Jurkat, Clone E6-1 (cell line): Measurements from ENCODE around the gene TRAPPC3L.
A peak's percentile ranks its signal among the peaks of the same experiment; 100 is the strongest.

Source experiments
- DNase-seq: peaks from one replicate; pipeline ENCODE4 v3.0.0-alpha.2; 2011; ENCODE audit warnings: low read depth, low spot score
- H3K4me3 ChIP-seq: 2 replicates; pipeline ENCODE4 v1.5.1; 2011; ENCODE audit warnings: mild to moderate bottlenecking, low read length, control low read depth, moderate library complexity

The TRAPPC3L gene

GRCh38 chr6:116482780-116483179 is 62.7 kb downstream of the TRAPPC3L start:
- no peak overlapping the region for H3K4me3 ChIP-seq
- no peak for DNase-seq

DNA sequence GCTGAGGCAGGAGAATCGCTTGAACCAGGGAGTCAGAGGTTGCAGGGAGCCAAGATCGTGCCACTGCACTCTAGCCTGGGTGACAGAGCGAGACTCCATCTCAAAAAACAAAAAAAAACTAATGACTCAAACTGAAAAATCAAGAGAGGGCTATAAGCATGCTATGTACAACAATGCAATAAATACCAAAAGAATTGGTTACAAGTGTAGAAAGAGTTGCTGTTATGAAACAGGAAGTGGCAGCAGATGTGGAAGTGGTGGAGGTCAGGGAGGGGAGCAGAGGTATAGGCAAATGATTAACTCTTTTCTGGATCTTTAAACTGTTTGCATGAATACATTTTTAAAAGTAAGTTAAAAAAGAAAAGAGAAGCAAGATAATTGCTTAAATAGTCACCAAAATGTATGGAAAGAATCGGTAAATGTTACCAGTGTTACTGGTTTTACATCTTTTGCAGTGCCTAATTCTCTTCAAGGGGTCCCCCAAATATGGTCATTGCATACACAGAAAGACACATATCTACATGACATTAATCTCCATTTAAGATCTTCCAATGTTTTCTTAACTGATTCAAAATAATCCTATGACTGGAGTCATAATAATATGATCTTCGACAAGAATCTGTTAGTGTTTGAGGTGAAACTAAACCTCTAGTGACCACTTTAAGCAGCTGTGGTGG is 69.3 kb downstream of the TRAPPC3L start:
- no peak overlapping the region for H3K4me3 ChIP-seq
- peak; percentile 60 for DNase-seq

DNA sequence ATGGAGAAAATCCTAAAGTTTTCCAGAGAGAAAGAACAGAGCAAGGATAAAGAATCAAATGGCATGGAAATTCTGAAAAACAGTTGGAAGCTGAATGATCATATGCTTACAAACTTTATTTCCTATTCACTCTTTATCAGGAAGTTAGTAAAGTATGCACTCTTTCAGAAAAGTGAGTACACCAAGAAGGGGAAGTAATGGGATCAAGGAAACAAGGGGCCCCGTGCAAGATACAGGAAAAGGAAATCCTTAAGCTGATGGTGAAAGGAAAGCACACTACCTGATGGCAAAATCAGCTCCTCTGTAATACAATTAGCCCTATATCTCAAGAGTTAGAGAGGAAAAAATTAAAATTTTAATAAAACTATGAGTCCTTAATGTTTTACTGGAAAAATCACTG is 70.3 kb downstream of the TRAPPC3L start:
- H3K4me3 ChIP-seq = no peak overlapping the region
- DNase-seq = no peak

- no peak overlapping the region for H3K4me3 ChIP-seq
- DNase-seq = no peak
These were observed 72.8 kb downstream of the TRAPPC3L start for GRCh38 chr6:116472706-116473105.

DNA sequence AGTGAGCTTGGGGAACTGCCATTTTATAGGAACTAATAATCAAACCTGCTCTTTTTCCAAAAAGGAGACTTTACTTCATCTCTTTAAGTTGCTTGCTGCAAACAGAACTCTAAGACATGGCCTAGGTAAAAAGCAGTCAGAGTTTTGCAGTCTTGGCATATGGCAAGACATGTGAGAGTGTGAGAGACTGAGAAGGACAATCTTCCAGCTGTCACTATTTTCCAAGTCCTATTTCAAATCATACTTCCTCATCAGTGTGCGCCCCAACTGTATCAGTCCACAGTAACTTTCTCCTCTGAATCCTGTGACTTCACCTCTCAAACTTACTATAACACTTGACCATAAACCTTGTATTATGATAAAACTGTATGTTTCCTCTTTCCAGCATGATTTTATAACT is 74.0 kb downstream of the TRAPPC3L start:
- no peak for DNase-seq
- no peak overlapping the region for H3K4me3 ChIP-seq

DNA sequence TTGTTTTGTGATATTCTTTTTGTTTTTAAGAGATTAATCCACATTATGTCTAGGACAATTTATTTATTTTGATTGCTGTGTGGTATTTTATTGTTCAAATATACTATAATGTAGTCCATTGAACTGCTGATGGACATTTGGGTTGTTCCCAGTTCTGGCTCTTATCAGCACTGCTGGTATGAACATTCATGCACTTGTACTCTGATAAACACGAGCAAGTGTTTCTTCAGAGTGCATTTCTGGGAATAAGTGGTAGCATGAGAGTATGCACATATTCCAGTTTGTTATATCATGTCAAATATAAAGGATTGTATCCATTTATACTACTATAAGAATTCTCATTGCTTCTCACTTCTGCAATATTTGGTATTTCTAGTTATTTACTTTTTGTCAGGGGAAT is 77.2 kb downstream of the TRAPPC3L start:
- DNase-seq = no peak
- H3K4me3 ChIP-seq = no peak overlapping the region

DNA sequence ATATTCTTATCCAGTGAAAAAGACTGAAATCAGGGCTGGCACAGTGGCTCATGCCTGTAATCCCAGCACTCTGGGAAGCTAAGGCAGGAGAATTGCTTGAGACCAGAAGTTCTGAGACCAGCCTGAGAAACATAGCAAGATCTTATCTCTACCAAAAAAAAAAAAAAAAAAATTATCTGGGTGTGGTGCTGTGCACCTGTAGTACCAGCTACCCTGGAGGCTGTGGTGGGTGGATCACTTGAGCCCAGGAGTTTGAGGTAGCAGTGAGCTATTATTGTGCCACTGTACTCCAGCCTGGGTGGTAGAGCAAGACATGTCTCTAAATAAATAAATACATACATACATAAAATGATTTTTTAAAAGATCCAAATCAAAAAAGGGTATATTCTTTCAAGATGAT is 78.0 kb downstream of the TRAPPC3L start:
- DNase-seq = no peak

DNA sequence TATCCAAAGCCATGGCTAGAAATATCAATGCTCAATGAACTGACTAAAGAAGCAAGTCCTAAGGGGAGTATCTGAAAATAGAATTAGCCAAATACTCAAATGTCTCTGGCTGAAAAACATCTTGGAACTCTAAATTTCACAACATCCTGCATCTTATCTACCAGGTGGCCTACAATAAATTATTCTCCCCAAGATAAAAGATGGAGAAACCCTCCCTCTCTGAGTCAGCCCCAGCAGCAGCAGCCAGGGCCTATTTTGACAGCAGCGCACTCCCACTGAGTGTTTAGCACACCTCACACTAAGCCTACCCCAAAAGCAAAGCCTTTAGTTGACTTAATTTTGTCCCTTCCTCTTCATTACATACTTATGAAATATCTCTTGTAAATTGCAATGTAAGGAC is 78.4 kb downstream of the TRAPPC3L start:
- no peak for DNase-seq
- H3K4me3 ChIP-seq = no peak overlapping the region

More for the DNA sequence above, 78.0 kb downstream of the TRAPPC3L start:
- H3K4me3 ChIP-seq = no peak overlapping the region

GRCh38 chr6:116465246-116465645 is 80.2 kb downstream of the TRAPPC3L start:
- DNase-seq = no peak
- H3K4me3 ChIP-seq = no peak overlapping the region

GRCh38 chr6:116463301-116463700 is 82.2 kb downstream of the TRAPPC3L start:
- H3K4me3 ChIP-seq = no peak overlapping the region
- DNase-seq = no peak

- DNase-seq = no peak
- H3K4me3 ChIP-seq = no peak overlapping the region
These were observed 83.3 kb downstream of the TRAPPC3L start for GRCh38 chr6:116461932-116462885.

DNA sequence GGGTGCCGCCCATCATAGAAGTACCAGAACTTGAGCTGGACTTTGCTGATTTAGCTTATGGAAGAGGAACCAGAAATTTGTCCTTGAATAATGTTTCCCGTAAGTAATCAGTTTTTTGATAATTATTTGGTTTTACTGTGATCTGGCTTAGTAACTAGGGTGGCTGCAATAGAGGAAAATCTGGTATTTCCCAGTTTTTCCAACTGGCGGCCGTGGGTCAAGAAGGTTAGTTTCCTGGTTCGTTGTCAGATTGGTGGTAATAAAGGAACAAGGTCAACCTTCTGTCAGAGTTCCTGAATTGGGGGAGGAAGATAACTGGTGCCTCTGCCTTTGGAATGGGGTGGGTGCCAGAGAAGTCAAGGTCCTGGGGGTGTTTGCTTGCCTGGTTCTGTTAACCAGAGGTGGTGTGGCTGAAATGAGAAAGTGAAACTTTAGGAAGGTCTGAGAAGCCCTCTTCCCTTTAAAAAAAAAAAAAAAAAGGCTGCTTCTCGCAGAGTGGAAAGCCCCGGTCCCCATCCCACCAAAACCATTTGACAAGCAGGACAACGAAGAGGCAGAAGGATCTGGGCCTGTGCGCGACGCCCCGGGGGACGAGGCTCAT is 84.1 kb downstream of the TRAPPC3L start, which contains the start of gene CALHM6:
Gene CALHM6 (plus strand): TSS at position 45 of the 601 bp plus-strand sequence. CDS start 555 bp downstream, at position 600.
- H3K4me3 ChIP-seq = no peak within 1 kb of the TSS
- DNase-seq = no peak

GRCh38 chr6:116459927-116460326 is 85.6 kb downstream of the TRAPPC3L start:
- no peak for DNase-seq
- no peak overlapping the region for H3K4me3 ChIP-seq

DNA sequence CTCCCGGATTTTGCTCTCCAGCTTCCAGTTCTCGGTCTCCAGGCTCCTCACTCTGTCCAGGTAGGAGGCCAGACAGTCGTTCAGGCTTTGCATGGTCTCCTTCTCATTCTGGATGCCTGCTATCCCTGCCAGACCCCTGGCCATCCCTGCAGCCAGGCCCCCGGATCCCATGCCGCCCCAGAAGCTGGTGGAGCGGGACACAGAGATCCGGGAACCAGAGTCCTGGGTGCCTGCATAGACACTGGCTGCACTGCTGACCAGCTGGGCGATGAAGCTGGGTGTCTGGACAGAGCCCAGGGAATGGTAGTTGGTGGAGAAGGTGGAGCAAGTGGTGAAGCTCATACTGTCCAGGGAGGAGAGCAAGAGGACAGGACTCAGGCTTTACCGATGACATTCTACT is 87.2 kb downstream of the TRAPPC3L start:
- DNase-seq = no peak

GRCh38 chr6:116456927-116457326 is 88.6 kb downstream of the TRAPPC3L start:
- H3K4me3 ChIP-seq = no peak overlapping the region
- no peak for DNase-seq

More for the DNA sequence above, 87.2 kb downstream of the TRAPPC3L start:
- H3K4me3 ChIP-seq = no peak overlapping the region

GRCh38 chr6:116456106-116456505 is 89.4 kb downstream of the TRAPPC3L start:
- DNase-seq = no peak
- no peak overlapping the region for H3K4me3 ChIP-seq

DNA sequence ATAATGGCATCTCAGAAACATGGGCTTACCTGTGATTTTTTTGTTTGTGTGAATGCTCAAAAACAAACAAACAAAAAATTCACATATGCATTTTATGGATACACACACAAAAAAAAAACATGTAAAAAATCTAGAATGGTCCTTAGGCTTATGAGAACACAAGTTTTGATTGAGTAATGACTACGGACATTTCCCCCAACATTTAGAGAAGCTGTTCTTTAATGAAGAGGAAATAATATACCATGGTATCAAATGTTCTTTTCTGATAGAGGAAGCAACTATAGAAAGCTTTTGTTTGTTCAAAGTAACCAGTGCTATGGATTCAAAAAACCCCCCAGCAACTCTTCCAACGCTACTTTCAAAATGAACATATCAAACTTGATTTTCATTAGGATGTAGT is 93.0 kb downstream of the TRAPPC3L start:
- H3K4me3 ChIP-seq = no peak overlapping the region
- no peak for DNase-seq

GRCh38 chr6:116451916-116452315 is 93.6 kb downstream of the TRAPPC3L start:
- DNase-seq = no peak
- no peak overlapping the region for H3K4me3 ChIP-seq

DNA sequence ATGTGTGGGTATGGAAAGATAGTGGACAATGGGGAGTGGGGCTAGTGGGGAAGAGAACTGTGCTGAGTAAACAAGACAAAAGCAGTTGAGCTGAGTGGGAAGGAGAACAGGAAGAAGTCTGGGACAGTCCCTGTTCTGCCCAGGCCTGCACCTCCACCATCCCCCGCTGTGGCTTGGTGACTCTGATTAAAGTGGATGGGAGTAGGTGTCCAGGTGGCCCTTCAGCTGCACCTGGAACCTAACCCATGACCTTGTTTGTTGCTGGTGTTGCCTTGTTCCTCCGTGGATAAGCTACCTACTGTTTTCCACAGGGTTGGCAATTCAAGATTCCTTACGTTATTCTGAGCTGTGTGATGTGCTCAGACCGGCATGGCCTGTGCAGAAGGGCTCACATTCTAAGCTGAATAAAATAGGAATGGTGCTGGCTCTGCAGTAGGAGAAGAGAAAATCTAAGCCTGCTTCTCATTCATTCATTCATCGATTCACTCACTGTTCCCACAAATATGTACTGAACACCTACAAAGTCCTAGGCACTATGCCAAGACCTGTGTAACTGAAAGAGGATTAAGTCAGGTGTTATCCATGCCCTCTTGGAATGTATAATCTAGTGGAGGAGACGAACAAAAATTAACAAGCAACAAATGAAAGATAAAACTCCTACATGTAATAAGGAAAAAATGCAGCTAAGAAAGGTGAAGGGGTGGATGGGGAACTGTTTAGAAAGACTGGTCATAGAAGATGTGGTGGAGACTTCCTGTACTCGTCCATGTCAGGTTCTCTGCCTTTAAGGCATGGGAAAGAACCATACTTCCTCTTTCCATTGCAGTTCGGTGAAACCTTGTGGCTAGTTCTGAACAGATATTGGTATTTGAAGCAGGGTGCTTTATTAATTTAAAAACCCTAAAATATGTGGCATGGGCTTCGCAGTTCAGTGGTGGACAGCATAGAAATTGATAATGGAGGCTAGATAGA is 94.4 kb downstream of the TRAPPC3L start:
- DNase-seq = no peak
- H3K4me3 ChIP-seq = no peak overlapping the region
